Measurements from ENCODE around the gene LIPC.

LIPC gene

GRCh38 chr15:58431221-58432149, at the start of gene LIPC:
Gene LIPC, plus strand, starts transcription at chr15:58431991. Its CDS starts 42 bp downstream, at chr15:58432033.
- no peak for TF ChIP-seq CTCF (IDR thresholded peaks at IDR 0.05)
- no peak for TF ChIP-seq ZFX (IDR thresholded peaks at IDR 0.05; ENCODE audit: borderline replicate concordance)
- H3K27ac ChIP-seq, result no peak within 1 kb of the TSS

GRCh38 chr15:58383876-58384275, 47.9 kb upstream of the LIPC start:
- no peak overlapping the region for H3K27ac ChIP-seq
- TF ChIP-seq CTCF (IDR thresholded peaks at IDR 0.05) (no peak; the same call in 1 of the 2 replicates), ZFX (IDR thresholded peaks at IDR 0.05; ENCODE audit: borderline replicate concordance) (no peak)

GRCh38 chr15:58384667-58385066, 47.1 kb upstream of the LIPC start:
- TF ChIP-seq ZFX (IDR thresholded peaks at IDR 0.05; ENCODE audit: borderline replicate concordance) (no peak), CTCF (IDR thresholded peaks at IDR 0.05) (no peak)
- H3K27ac ChIP-seq, result no peak overlapping the region

GRCh38 chr15:58386081-58386480, 45.7 kb upstream of the LIPC start:
- TF ChIP-seq CTCF (IDR thresholded peaks at IDR 0.05) (no peak), ZFX (IDR thresholded peaks at IDR 0.05; ENCODE audit: borderline replicate concordance) (no peak)
- no peak overlapping the region for H3K27ac ChIP-seq

- H3K27ac ChIP-seq, result no peak overlapping the region
- TF ChIP-seq ZFX (IDR thresholded peaks at IDR 0.05; ENCODE audit: borderline replicate concordance), result no peak
- no peak for TF ChIP-seq CTCF (IDR thresholded peaks at IDR 0.05)
These were observed 45.1 kb upstream of the LIPC start for GRCh38 chr15:58386641-58387040.

- H3K27ac ChIP-seq, result no peak overlapping the region
- TF ChIP-seq ZFX (IDR thresholded peaks at IDR 0.05; ENCODE audit: borderline replicate concordance) (no peak), CTCF (IDR thresholded peaks at IDR 0.05) (no peak)
These were observed 44.7 kb upstream of the LIPC start for GRCh38 chr15:58387130-58387529.

GRCh38 chr15:58388211-58388610, 43.6 kb upstream of the LIPC start:
- no peak overlapping the region for H3K27ac ChIP-seq
- no peak for TF ChIP-seq ZFX (IDR thresholded peaks at IDR 0.05; ENCODE audit: borderline replicate concordance)
- TF ChIP-seq CTCF (IDR thresholded peaks at IDR 0.05), result no peak
